HG02973 (cell line): ENCODE results near the gene BMP2.

Experiments
- ATAC-seq: cut with Tn5 transposase; IDR thresholded peaks from one replicate; pipeline ENCODE4 v1.9.1; 2021; ENCODE audit warnings: moderate library complexity; ENCODE audit not compliant: unreplicated experiment

Gene BMP2

DNA sequence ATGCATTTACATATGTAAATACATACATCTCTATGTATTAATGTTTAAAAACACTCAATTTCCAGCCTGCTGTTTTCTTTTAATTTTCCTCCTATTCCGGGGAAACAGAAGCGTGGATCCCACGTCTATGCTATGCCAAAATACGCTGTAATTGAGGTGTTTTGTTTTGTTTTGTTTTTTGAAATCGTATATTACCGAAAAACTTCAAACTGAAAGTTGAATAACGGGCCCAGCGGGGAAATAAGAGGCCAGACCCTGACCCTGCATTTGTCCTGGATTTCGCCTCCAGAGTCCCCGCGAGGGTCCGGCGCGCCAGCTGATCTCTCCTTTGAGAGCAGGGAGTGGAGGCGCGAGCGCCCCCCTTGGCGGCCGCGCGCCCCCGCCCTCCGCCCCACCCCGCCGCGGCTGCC is 355 bp upstream of the BMP2 start:
- no peak for ATAC-seq

DNA sequence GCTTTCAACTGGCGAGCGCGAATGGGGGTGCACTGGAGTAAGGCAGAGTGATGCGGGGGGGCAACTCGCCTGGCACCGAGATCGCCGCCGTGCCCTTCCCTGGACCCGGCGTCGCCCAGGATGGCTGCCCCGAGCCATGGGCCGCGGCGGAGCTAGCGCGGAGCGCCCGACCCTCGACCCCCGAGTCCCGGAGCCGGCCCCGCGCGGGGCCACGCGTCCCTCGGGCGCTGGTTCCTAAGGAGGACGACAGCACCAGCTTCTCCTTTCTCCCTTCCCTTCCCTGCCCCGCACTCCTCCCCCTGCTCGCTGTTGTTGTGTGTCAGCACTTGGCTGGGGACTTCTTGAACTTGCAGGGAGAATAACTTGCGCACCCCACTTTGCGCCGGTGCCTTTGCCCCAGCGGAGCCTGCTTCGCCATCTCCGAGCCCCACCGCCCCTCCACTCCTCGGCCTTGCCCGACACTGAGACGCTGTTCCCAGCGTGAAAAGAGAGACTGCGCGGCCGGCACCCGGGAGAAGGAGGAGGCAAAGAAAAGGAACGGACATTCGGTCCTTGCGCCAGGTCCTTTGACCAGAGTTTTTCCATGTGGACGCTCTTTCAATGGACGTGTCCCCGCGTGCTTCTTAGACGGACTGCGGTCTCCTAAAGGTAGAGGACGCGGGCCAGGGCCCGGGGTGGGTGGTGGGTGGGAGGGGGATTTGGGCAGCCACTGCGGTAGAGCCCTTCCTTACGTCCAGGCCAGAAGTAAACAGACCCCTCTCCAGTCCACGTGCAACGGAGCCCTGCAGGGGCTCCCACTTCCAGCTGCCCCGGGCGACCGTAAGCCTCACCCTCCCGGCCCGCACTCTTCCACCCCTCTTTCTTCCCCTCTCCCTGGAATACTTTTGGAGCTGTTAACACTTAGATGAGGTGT is 998 bp downstream of the BMP2 start:
- ATAC-seq, result no peak

DNA sequence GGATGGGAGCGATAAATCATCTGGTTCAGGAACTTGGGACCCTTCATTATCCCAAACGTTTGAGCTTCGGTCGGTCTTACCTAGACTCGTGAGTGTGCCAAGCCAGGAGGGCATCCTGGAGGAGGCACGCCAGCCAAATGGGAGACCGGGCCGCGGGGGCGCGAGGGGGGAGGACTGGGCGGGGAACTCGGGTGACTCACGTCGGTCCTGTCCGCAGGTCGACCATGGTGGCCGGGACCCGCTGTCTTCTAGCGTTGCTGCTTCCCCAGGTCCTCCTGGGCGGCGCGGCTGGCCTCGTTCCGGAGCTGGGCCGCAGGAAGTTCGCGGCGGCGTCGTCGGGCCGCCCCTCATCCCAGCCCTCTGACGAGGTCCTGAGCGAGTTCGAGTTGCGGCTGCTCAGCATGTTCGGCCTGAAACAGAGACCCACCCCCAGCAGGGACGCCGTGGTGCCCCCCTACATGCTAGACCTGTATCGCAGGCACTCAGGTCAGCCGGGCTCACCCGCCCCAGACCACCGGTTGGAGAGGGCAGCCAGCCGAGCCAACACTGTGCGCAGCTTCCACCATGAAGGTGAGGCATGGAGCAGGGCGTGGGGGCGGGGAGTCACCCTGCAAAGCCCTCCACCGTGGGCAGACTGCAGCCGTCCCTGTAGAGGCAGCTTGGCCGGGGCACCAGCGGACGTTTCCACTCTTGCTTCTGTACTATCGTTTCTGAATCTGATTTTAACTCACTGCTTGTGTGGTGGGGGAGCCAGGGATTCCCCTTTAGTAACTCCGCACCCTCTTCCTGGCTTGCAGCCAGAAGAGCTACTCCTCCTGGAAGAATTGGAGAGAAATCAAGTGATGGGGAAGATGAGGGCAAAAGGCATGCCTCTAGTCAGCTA is 2.7 kb downstream of the BMP2 start:
- no peak for ATAC-seq

DNA sequence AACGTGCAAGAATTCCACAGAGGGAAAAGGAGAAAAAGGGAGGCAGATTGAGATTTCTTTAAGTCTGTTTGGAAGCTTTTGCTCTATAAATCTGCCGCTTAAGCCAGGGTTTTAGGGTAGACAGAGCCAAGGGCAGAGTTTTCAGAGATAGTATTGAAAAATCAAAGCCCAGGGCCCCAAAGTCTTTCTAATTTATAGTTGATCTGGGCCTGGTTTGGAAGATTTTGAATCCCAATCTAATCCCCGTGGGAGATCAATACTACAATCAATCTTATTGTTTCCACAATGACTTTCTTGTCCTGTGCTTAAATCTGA is 3.3 kb downstream of the BMP2 start:
- ATAC-seq, result no peak

DNA sequence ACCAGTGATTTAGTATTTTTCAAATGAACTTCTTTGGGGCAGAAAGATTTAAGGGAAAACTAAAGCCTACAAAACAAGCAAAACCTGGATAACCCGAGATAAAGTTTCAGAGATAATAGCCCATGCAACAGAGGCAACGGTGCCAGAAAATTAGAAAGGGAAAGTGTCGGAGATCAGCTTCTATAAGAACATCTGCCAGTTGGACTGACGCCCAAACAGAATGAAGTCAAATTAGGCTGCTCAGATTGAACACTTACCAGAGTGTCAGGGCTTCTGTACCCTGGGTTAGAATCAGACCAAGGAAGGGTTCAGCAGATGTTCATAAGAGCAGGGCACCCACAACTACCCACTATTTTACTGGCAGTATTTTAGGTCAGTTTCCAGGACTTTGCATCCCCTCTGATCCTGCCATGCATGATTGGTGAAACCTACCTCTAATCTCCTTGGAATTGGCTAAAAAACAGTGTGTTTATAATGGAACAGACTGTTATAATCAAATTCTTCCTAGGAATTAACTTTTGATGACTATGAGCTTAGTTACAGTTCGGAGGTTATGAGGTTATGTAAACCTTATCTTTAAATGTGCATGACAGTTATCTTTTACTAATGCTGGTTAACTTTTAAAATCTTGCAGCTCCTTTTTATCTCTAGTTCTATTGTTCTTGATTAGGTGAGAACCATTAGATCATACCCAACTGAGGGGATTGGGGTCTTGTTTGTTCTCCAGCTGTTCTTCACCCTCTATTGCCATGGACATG is 13.1 kb downstream of the BMP2 start:
- ATAC-seq, result no peak

DNA sequence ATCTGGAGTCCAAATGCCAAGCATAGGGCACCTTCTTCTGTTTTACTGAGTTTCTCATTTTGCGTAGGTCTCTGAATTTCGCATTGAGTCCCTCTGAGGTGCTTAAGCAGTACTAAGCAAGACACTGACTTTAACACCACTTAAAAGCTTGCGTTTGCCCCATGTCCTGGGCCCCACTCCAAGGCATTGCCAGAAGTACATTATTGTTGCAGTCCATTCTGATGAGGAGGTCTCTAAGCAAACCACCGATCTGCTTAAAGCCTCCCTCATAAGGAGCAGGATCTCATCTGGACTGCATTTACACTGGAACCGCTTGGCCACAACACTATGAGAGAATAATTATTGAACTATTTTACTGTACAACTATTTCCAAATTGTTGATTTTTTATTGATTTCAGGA is 16.3 kb downstream of the BMP2 start:
- ATAC-seq, result no peak

DNA sequence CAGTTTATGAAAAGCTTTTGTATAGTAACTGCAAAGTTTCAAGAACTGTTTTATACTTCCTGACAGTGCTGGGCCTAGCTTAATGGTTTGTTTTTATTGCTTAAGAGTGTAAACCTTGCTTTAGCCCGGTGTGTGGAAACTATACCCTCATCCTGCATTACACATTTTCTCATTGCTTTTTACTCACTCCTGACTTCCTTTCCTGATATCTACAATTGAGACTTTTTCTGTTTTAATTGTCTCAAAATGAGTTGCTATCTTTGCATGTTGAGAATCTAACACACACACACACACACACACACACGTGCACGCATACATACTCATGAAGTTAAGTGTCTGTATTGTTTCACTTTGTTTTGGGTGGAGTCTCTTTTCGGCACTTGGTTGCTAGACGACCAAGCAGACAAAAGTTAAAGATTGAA is 16.7 kb downstream of the BMP2 start:
- no peak for ATAC-seq

DNA sequence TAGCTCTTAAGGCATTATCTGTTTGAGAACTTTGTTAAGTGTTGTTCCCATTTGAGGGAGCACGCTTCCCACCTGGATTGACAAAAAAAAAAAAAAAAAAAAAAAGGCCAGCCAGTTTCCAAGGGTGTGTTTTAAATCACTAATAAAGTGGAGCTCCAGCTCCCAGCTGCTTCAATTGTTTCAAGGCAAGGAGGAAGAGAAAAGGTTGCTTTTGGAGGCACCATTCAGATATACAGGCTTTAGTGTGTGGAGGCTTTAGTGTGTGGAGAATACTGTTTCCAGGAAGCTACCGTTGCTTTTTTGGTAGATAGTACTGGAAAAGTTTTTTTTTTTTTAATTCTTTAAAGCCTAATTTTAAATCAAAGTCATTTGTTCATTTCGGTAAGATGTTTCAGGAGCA is 17.3 kb downstream of the BMP2 start:
- no peak for ATAC-seq

DNA sequence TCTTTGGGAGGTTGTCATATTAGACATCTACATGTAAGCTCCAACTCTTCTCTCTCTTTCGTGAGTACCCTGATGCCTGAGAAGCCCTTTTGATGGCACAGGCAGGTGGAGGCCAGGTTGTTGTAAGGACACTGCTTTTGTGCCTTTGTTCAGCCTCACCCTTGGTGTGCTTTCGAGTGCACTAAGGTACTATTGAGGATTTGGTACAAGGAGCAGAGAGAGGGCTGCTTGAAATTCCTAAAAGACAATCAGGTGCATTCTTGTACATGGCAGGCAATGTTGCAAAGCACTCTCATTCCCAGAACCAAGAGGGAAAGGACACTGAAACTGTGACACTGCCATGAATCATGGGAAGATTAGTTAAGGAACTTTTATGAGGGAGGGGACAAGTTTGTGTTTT is 19.1 kb downstream of the BMP2 start:
- ATAC-seq, result no peak

DNA sequence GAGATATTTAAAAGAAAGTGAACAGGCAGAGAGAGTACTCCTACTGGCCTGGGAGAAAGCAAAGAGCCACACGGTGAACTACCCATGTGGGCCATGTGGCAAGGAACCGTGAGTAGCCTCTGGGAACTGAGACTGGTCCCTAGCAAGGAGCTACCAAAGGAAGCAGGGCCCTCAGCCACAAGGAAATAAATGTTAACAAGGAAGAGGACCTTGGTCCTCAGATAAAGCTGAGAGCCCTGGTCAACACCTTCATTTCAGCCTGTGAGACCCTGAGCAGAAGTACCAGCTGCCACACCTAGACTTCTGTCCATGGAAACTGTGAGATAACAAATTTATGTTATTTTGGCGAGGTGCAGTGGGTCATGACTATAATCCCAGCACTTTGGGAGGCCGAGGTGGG is 25.3 kb downstream of the BMP2 start:
- ATAC-seq, result no peak

DNA sequence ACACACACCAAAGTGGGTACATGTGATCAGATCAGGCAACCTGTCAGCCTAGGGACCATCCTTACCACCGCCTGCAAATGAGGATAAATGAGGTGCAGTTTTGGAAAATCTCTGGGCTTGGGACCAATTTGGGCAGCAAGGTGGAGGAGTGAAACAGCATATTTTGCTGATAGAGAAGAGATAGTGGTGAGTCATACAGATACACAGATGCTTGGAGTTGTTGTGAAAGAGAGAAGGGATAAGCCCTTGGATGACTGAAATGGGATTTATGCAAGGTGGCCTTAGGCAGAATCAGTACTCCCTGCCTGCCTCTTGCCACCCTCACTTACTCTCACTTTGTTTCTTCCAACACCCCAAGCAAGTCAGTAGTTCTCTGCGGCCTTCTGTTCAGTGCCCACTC is 34.7 kb downstream of the BMP2 start:
- no peak for ATAC-seq

DNA sequence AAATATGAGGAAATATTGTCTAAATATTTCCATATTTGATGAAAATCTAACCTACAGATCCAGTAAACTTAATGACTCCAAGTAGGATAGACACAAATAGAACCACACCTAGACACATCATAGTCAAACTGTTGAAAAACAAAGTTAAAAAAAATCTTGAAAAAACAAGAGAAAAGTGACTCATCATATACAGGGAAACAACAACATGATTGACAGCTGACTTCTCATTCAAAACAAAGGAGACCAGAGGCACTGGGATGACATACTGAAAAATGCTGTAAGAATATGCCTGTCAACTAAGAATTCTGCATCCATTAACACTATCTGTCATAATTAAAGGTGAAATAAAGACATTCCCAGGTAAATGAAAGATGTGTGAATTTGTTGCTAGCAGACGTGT is 38.8 kb downstream of the BMP2 start:
- no peak for ATAC-seq

DNA sequence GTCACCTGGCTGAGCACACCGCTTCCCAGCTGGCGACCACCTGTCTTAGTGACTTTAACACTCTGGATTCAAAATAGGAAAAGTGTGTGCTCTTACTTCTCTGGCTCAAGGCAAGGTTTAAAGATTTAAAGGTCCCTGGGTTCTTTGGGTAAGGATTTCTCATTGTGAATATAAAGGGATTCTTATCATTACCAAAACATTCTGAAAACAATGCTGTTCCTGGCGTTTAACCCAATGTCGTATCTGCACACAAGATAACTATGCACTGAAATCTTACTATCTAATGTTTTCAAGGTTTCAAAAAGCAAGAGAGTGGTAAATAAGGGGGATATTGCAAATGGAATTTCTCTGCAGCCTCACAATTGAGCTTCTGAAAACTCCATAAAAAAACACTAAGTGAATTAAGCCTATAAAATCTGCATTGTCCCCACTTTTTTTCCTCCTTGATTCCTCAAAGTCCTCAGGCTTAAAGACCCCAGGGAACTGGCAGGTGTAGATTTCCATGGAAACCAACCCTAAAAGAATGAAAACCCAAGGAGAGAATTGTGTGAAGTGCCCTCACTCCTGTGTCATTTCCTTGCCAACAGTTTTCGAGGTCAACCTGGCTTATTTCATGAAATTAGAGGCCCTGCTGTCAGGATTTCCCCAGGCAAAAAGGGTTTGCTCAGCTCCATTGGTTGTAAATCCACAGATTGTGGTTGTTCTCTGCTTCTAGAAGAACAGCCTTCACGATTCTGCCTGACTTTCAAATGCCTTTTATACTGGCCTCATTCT is 44.0 kb downstream of the BMP2 start:
- no peak for ATAC-seq

DNA sequence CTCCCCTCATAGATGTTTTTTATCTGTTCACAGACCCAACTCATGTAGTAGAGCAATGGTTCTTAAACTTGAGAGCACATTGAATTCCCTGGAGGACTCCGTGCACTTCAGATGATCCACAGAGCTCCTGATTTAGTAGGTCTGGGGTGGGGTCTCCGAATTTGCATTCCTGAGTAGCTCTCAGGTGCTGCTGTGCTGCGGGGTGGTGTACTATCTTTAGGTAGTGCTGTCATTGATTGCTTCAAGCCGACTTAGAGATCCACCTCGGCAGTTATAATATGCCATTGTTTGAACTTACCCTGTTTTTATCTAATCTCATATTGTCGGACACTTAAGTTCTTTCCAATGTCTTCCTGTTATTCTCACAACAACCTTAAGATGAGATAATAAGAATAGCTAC is 45.0 kb downstream of the BMP2 start:
- no peak for ATAC-seq

DNA sequence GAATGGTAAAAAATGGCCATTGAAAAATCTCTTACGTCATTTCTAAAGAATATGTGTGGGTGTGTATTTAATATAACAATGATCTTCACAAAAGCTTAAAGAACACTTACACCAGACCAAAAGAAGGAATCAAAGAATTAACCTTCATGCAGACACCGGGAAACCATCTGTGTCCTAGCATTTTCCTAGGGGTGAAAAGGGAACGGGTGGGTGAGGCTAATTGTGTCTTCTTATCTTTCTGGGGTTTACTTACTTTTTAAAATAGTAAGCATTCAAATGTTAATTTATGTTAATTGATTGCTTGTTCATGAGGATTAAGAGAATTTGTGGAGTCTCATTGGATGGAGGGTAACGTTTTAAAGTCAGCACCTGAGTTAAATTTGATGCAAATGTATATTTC is 47.5 kb downstream of the BMP2 start:
- no peak for ATAC-seq

DNA sequence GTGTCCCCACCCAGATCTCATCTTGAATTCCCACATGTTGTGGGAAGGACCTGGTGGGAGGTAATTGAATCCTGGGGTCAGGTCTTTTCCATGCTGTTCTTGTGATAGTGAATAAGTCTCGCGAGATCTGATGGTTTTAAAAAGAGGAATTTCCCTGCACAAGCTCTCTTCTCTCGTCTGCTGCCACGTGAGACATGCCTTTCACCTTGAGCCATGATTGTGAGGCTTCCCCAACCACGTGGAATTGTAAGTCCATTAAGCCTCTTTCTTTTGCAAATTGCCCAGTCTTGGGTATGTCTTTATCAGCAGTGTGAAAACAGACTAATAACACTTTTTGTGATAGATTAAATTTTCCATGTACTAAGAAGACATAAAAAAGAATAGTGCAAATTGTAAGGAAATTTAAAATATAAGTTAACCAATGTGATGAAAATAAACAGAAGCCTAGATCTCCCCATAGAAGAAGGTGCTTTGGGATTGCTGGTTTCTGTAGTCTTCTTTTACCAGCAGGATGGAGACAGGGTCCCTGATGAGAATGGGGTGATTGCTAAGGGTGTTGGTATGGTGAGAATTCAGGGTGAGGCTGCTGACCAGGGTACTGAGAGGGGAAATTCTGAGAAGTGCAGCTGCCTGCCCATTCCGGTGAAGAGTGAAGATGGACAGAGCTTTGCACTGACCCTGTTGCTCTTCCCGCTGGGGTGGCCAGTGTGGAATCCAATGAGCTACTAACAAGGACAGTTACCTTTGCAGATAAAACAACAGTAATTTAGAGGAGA is 50.7 kb downstream of the BMP2 start:
- no peak for ATAC-seq

DNA sequence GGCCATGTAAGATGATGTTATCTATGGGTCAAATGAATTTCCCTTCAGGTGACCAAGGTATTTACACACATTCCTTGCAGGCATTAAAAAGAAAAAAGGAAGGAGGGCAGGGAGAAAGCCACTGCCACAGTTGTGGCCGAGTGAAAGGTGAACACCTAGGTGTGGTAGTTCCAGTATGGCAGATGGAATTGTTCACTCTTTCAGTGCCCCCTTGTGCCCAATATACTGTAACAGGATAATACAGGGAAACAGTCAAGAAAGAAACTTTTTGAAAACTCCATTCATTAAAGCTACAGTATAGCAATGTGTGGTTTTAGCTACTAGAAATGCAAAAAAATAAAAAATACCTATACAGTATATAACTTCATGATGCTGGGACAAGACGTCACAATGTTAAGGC is 52.1 kb downstream of the BMP2 start:
- ATAC-seq, result no peak

DNA sequence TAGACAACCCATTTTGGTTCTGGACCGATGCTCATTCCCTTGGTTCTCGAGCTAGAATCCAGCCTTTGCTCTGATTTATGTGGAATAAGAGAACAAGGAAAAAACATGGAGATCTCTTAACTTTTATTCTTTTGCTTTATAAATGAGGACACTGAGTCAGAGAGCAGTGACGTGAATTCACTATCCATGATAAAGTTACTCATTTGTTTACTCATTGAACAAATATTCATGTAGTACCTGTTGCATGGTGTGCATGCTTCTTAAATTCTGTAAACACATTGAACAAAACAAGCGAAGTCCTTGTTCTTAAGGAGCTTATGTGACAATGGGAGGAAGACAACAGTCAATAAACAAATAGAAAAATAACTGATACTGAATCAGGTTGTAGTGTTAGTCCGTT is 56.9 kb downstream of the BMP2 start:
- no peak for ATAC-seq

DNA sequence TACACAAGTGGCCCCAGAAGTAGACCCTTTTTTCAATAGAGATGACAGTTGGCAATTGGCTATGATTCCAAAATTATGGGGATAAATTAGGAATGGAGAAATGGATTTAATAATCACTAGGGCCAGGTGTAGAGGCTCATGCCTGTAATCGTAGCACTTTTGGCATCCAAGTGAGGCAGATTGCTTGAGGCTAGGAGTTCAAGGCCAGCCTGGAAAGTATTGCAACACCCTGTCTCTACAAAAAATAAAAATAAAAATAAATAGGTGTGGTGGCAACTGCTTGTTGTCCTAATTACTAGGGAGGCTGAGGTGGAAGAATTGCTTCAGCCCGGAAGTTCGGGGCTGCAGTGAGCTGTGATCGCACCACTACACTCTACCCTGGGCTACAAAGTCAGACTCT is 60.0 kb downstream of the BMP2 start:
- no peak for ATAC-seq
